DMS 273 treated with DMSO at 0.1 percent for 48 hours (cell line): Measurements from ENCODE around the gene CDH2.

Source experiments
- DNase-seq: peaks from one replicate; lab custom pipeline; 2025; lab: John Stamatoyannopoulos, UW

Gene CDH2

DNA sequence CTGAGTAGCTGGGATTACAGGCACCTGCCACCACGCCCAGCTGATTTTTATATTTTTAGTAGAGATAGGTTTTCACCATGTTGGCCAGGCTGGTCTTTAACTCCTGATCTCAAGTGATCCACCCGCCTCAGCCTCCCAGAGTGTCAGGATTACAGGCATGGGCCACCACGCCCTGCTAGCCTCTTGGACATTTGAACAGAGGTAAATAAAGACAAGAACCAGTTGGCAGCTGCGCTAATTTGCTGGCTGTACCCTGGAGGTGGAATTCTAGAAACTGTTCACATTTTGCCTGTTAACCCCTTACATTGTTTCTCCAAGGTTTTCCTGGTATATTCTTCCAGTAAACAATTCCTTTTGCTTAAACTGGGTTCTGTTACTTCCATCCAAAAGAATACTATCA is 132.9 kb downstream of the CDH2 start:
- no peak for DNase-seq

DNA sequence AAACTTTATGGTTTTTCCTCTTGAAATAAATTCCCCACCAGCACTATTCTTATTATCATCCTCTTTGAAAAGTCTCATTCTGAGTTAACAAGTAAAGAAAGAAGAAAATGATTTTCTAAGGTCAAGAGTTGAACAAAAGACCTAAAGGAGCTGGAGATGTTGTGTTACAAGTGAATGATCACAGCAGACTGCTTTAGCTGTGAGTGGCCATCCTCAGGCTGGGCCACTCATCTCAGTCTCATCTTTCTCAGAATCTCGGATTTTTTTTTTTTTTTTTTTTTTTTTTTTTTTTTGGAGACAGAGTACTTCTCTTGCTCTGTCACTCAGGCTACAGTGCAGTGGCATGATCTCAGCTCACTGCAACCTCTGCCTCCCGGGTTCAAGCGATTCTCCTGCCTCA is 133.3 kb downstream of the CDH2 start:
- DNase-seq, result no peak

DNA sequence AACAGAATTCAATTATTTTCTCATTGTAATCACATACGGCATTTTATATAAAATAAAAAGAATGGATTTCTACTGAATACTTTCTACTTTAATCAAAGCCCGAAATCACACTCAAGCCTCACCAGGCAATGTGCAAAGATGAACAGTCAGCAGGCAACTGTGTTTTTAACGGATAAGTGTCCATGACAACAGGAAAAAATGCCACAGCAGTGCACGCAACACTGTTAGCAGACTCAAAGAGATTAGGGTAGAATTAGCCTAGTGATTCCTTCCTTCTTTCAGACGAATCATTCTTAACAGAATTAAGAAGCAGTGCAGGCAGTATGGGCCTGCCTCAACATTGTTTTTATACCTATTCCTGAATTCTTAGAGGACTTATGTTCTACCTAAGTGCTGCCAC is 135.6 kb downstream of the CDH2 start:
- DNase-seq, result no peak

DNA sequence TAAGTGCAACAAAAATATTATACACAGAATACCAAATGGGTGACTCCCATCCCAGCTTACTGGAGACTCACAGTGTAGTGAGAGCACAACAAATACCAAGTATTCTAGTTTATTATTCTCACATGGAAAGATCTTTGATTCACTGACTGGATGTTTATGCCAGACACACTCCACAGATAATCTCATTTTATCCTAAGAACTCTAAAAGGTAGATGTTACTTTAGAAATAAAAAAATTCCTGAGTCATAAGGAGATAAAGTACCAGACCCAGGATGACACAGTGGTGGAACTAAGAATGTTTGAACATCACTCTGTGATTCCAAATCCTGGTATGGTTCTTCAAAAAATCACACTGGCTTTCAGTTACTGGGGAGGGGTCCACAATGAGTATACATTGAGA is 136.2 kb downstream of the CDH2 start:
- DNase-seq, result no peak

DNA sequence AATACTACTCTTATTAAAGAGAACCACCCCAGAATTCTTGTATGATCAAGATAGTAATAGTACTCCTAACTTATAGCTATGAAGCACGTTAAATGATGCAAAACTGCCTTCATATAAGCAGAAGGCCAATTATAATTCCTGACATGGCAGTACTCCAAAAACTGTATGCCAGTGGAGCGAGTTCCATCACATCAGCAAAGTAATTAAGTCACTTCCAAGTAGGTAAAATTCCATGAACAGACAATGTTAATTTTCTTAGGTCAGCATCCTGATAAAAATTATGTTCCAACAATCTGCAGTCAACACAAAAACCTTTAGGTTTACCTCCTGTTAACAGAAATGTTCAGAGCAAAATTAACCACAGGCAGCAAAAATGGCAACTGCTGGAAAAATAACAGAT is 136.7 kb downstream of the CDH2 start:
- no peak for DNase-seq

DNA sequence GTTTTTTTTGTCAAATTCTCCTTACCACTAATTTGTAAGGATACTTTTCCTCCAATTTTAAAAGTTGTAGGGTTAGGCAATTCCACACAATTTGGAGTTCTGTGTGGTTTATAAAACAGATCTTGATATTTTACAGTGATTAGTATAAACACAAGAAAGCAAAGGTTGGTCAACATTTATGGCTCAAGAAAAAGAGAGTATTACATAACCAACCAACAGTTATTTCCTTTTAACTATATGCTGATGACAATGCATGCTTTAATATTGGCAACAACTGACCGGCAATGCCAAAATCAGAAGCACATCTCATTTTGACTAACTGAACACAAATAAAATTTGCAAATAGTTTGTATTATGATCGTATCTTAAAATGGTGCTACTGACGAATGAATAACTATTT is 137.2 kb downstream of the CDH2 start:
- DNase-seq, result no peak

DNA sequence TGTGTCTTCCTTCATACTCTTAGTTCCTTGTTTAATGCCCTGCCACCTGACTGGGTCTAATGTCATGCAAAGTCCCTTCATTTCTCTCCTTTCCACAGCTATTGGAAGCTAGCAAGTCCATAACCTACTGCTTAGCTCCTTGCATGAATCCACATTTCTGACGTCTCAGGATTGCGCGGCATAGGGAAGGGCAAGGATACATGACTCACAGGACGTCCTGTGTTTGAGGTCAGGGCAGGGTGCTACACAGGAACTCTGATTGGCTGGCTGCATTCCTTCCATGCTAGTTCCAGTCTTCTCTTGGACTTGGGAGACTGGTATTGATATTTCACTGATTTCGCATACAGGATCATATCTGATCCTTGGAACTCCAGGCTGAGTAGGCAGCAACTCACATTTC is 137.9 kb downstream of the CDH2 start:
- DNase-seq, result no peak

DNA sequence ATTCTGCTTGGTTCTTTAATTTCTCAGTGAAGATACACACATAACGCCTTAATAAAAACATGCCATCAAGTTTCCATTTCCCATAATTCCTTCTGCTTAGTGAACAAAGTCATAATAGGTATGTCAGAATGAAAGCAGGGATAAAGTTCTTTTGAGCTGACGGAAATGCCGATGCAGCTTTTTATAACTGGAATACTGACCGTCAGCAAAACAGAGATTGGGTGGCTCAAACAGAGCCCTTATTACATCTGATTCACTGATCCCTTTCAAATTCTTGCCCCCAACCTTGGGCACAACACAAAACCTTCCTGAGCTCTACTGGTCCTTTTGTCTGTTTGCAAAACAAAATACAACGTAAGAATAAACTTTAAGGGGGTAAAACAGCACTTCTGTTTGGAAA is 140.4 kb downstream of the CDH2 start:
- no peak for DNase-seq

DNA sequence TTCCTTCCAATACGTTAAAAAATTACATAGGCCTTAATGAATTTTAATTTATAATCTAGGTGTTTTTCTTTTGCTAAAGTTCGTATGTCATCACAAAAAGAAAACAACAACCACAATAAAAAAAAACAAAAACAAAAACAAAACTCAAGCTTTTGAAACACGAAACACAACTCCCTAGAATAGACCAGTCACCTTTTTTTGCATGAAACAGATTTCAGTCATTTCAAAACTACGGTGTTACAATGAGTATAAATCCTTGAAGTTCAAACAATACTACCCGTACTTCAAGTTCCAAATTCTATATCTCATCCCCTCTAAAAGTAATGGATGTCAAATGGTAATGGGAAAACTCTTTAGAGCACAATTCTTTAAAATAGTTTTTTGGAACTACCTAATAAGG is 142.4 kb downstream of the CDH2 start:
- no peak for DNase-seq

DNA sequence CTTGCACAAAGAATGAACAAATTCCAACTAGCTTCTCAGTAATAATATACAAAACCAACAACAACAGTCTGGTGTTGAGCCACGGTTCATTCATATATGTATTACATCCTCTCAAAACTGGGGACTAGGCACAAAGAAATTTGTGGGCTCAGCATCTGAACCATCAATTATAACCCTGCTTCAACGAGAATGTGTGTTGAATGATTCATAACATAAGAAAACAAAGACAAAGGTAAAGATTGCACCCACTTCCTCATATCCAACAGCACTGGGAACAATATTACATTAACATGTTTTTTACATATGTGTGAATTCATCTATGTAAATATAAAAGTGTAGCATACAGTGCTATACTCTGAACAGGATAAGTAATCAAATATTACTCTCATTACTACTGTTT is 144.8 kb downstream of the CDH2 start:
- DNase-seq, result no peak

DNA sequence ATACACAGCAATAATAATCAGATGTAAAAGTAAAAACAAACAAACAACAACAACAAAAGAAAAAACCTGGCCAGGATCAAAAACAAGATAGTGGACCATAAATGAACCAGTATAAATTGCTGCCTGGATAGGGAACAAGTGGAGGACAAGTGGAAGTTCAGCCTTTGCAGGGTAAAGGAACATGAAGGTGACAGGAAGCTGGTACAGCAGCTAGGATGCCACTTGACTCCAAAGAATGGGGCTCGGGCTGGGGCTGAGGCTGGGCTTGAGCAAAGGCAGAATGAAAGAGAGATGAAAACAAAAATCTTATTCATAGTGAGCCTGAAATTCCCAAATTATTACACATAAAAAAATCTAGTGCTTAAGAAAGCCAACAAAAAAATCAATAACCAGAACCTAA is 146.5 kb downstream of the CDH2 start:
- no peak for DNase-seq

DNA sequence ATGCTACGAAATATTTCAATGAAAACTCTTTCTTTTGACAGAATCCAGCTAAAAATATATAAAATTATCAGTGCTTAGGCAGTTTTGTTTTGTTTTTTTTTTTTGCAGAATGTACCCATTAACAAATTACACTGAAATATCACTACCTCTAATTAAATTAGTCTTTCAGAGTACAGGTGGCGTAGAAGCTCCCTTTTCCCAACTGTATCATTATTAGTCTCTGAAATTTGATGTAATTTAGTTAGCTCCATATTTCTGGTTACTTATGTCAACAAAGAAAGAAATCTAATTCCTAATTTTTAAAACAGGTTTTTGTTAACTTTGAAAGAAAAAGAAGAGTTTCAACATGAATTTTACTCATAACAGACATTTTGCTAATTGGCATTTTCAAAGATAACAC is 149.2 kb downstream of the CDH2 start:
- no peak for DNase-seq

DNA sequence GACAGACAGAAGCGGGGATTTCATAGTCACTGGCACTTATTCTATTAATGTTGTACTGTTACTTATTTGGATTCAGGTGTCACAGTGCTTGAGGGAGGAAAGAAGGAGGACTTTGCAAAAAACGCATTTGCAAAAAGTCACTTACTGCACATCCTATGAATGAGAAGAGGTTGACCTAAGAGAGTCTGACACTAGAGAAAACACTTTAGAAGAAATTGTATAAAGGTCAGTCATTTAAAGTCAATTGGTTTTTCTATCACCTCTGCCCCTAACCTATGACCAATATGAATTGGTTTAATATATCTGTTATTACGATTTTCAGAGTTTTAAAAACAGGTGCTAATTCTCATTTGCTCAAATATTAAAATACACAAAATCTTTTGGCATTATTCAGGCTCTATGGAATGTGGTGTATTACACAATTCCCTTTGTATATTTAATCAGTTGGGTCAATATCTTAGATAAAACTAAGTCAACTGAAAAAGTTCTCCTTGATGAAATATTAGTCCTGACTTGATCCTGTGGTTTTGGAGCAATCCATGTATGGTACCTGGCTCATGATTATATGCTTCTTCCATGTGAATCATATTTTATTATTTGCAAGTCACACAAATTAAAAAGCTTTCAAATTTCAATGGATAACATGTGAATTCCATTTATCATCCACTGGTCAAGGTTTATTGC is 157.4 kb downstream of the CDH2 start:
- DNase-seq, result no peak

DNA sequence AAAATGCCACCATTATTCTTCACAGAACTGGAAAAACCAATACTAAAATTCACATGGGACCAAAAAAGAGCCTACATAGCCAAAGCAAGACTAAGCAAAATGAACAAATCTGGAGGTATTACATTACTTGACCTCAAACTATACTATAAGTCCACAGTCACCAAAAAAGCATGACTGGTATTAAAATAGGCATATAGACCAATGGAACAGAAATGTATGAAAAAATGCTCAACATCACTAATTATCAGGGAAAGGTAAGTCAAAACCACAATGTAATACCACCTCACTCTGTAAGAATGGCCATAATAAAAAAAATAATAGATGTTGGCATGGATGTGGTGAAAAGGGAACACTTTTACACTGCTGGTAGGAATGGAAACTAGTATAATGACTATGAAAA is 158.6 kb downstream of the CDH2 start:
- DNase-seq, result no peak

DNA sequence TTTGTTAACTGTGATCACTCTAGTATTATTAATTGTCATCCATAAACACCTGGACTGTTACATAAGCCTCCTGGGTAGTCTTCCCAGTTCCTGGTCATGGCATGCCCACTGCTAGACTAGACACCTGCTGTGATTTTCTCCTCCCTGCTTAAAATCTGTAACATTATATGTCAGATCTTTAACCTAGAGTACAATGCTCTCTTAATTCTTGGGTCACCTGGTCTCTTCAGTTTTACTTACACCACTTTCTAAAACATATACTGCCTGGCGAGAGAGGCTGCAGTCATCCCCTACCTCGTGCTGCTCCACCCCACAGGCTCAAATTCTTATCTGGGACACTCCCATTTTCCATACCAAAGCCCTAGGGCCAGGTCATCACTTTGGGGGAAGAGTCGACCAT is 161.3 kb downstream of the CDH2 start:
- DNase-seq, result no peak

DNA sequence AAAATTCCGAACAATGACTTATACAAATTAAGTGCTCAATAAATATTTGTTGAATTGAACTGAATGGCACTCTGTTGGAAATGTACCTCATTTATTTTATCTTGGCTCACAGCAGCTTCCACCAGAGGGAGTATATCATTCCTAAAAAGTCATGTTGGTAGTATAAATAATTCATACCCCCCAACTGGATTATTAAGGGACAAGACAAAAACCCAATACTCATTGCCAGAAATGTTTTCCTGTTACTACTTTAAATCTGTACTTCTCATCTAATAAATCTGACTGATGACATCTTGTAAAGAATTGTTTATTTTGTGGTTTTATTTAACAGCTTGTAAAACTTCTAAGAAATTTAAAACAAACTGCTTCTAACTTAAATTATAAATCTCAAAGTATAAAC is 163.9 kb downstream of the CDH2 start:
- no peak for DNase-seq

DNA sequence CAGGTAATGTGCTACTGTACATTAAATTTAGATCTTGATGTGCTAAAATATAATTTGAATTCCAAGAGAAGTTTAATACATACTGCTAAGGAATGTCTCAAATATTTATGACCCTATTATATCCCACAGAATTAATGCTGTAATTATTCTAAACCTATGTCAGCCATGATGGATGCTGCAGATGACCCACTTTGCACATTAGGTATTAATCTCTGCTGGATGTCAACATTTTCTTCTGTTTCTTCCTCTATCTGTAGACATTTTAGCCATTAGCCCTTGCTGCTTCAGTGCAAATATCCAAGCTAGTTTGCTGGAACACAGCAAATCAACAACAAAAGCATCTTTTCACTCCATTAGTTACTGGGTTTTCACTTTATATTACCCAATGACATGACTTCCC is 164.6 kb downstream of the CDH2 start:
- DNase-seq, result no peak

DNA sequence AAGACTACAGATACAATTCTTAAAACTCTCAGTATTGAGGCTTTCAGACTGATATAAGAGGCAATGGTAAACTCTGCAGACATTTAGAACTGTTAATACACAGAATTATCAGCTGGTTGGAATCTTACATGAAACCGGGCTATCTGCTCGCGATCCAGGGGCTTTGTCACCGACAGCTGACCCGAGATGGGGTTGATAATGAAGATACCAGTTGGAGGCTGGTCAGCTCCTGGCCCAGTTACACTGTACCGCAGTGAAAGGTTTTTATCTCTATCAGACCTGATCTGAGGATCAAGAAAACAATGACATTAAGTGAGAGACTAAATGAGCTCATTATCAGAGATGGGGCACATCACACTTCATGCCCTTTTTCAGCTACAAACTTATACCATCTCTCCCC is 167.3 kb downstream of the CDH2 start:
- DNase-seq, result no peak

DNA sequence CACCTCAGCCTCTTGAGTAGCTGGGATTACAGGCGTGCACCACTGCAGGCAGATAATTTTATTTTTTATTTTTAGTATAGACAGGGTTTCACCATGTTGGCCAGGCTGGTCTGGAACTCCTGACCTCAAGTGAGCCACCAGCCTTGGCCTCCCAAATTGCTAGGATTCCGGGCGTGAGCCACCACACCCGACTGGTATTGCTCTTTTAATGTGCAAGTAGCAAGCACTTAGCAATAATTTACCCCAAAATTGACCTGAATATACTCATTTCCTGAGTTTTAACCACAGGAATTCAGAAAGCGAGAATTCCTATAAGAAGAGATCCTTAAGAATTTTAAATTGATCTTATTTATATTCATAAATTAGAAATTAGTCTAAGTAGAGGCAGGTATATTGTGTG is 169.1 kb downstream of the CDH2 start:
- DNase-seq, result no peak

DNA sequence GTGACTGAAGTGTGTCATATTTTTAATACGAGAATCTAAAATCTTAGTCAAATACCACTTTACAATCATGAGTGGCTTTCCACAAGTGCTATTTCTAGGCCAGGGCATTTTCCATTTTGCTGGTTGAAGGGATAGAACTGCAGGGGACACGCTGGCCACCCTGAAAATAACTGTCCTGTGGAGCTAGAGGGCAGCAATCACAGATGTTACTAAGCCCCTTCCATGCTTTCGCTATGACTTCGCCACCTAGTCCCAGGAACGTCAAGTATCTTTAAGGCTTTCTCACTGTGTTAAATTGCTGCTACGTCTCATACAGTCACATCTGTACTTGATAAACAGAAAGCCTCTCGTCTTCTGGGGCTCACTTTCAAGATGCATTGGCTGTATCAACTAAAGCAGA is 171.8 kb downstream of the CDH2 start:
- DNase-seq, result no peak

DNA sequence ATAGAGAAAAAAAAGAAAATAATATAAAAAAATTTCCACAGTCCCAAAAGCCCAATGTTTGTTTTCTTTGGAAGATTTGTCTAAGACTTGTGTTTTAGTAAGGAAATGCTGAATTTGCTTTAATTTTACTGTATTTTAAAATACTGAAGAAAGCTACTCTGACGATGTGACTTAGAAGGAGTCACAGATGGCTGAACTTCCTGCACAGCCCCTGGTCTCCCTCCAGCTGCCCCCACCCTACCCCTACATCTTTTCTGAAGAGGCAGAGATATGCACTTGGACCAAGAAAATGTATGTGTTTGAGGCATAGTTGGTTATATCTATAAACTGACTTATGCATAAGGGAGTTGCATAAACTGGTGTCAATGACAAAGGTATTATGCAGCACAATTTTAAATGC is 172.3 kb downstream of the CDH2 start:
- DNase-seq, result no peak

DNA sequence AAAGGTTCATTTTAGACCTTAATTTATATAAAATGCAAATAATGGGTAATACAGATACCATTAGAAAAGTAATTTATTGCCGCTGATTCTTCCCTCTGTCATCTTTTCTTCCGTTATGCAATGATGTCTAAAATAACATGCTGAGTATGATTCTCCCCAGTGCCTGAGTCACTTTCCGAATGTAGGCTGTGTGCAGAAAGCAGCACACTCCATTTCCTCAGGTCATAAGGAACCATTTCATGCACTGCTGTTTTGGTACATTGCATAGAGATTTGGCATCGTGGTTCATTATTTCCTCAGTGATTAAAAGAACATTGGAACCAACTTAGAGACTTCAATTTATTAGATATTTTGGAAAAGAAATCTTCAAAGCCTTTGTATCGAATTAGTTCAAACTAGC is 173.5 kb downstream of the CDH2 start:
- DNase-seq, result no peak

DNA sequence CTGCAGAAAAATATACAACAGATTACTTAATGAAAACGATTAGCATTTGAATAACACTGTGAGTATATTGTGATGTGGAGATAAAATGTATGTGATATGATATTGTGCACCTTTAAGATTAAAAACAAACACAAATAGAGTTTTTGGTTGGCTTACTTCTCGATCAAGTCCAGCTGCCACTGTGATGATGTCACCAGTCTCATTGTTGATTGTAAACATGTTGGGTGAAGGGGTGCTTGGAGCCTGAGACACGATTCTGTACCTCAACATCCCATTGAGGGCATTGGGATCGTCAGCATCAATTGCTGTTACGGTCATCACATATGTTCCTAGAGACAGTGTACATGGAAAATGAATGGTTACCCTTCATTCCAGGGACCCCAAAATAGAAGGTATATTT is 174.1 kb downstream of the CDH2 start:
- DNase-seq, result no peak

DNA sequence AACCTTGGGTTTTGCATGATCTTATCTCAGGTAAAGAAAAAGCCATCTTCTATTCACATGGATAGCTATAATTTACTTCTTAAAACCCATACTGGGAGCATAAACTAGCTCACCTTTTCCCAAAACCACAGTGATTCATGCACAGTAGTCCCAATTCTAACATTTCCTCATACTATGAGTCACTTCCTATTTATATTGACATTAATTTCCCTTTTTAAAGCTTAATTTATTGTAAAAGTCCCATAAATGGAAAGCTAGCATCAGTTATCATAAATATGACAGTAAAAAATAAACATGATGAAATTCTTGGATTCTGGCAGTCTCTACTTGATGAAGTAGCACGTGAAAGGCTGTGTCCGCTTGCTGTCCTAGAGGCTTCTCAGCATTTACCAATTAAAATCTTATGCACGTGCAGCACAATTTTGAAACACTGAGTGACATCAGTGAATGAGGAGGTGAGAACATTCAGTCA is 180.1 kb downstream of the CDH2 start:
- DNase-seq, result no peak
